Measurements from ENCODE around the gene ENAH.

The ENAH gene

GRCh38 chr1:225572422-225572821 lies 80.5 kb downstream of the ENAH start:
- no peak for DNase-seq (ENCODE audit: extremely low read depth in 1 of 2, low read depth in 1 of 2)

- DNase-seq (ENCODE audit: extremely low read depth in 1 of 2, low read depth in 1 of 2), result no peak
Observed at GRCh38 chr1:225567789-225568188, 85.1 kb downstream of the ENAH start.

- no peak for DNase-seq (ENCODE audit: extremely low read depth in 1 of 2, low read depth in 1 of 2)
Observed at GRCh38 chr1:225565847-225566246, 87.1 kb downstream of the ENAH start.

GRCh38 chr1:225561675-225562074 lies 91.2 kb downstream of the ENAH start:
- DNase-seq (ENCODE audit: extremely low read depth in 1 of 2, low read depth in 1 of 2), result no peak

GRCh38 chr1:225559902-225560301 lies 93.0 kb downstream of the ENAH start:
- no peak for DNase-seq (ENCODE audit: extremely low read depth in 1 of 2, low read depth in 1 of 2)

- no peak for DNase-seq (ENCODE audit: extremely low read depth in 1 of 2, low read depth in 1 of 2)
Observed at GRCh38 chr1:225559326-225559725, 93.6 kb downstream of the ENAH start.

GRCh38 chr1:225556694-225557093 lies 96.2 kb downstream of the ENAH start:
- DNase-seq (ENCODE audit: extremely low read depth in 1 of 2, low read depth in 1 of 2), result no peak

GRCh38 chr1:225555821-225556220 lies 97.1 kb downstream of the ENAH start:
- no peak for DNase-seq (ENCODE audit: extremely low read depth in 1 of 2, low read depth in 1 of 2)

- no peak for DNase-seq (ENCODE audit: extremely low read depth in 1 of 2, low read depth in 1 of 2)
Observed at GRCh38 chr1:225554216-225554812, 98.6 kb downstream of the ENAH start.

GRCh38 chr1:225549821-225550220 lies 103.1 kb downstream of the ENAH start:
- DNase-seq (ENCODE audit: extremely low read depth in 1 of 2, low read depth in 1 of 2), result no peak

- no peak for DNase-seq (ENCODE audit: extremely low read depth in 1 of 2, low read depth in 1 of 2)
Observed at GRCh38 chr1:225548140-225548857, 104.6 kb downstream of the ENAH start.

GRCh38 chr1:225545649-225546048 lies 107.3 kb downstream of the ENAH start:
- DNase-seq (ENCODE audit: extremely low read depth in 1 of 2, low read depth in 1 of 2), result no peak

GRCh38 chr1:225544924-225545323 lies 108.0 kb downstream of the ENAH start:
- no peak for DNase-seq (ENCODE audit: extremely low read depth in 1 of 2, low read depth in 1 of 2)

GRCh38 chr1:225544263-225544662 lies 108.7 kb downstream of the ENAH start:
- DNase-seq (ENCODE audit: extremely low read depth in 1 of 2, low read depth in 1 of 2), result no peak

- no peak for DNase-seq (ENCODE audit: extremely low read depth in 1 of 2, low read depth in 1 of 2)
Observed at GRCh38 chr1:225543350-225543749, 109.6 kb downstream of the ENAH start.

GRCh38 chr1:225541383-225541782 lies 111.5 kb downstream of the ENAH start:
- no peak for DNase-seq (ENCODE audit: extremely low read depth in 1 of 2, low read depth in 1 of 2)

GRCh38 chr1:225539575-225539974 lies 113.3 kb downstream of the ENAH start:
- no peak for DNase-seq (ENCODE audit: extremely low read depth in 1 of 2, low read depth in 1 of 2)

- no peak for DNase-seq (ENCODE audit: extremely low read depth in 1 of 2, low read depth in 1 of 2)
Observed at GRCh38 chr1:225539069-225539468, 113.9 kb downstream of the ENAH start.

GRCh38 chr1:225537554-225538251 lies 115.2 kb downstream of the ENAH start:
- no peak for DNase-seq (ENCODE audit: extremely low read depth in 1 of 2, low read depth in 1 of 2)

GRCh38 chr1:225535280-225535679 lies 117.6 kb downstream of the ENAH start:
- DNase-seq (ENCODE audit: extremely low read depth in 1 of 2, low read depth in 1 of 2), result no peak

GRCh38 chr1:225534772-225535171 lies 118.2 kb downstream of the ENAH start:
- no peak for DNase-seq (ENCODE audit: extremely low read depth in 1 of 2, low read depth in 1 of 2)

- no peak for DNase-seq (ENCODE audit: extremely low read depth in 1 of 2, low read depth in 1 of 2)
Observed at GRCh38 chr1:225534135-225534534, 118.8 kb downstream of the ENAH start.
